ENCODE results near the gene PRELID1.

DNA sequence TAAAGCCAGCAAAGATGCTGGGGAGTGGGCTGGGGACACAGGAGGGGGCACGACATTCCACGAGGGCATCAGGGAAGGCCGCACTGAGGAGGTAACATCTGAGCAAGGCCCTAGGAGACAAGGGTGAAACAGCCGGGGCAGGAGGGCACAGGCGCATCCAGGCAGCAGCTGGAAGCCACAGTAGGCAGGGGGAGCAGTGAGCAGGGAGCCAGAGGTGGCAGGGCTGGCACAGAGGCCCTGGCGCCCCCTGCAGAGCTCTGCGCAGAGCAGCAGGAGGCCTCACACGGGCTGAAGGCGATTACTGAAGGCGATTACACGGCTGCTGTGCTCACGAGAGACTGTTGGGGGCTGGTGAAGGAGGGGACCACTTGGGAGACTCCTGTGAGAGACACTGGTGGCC is 32.5 kb downstream of the PRELID1 start:
- TF ChIP-seq, protein P1, sequence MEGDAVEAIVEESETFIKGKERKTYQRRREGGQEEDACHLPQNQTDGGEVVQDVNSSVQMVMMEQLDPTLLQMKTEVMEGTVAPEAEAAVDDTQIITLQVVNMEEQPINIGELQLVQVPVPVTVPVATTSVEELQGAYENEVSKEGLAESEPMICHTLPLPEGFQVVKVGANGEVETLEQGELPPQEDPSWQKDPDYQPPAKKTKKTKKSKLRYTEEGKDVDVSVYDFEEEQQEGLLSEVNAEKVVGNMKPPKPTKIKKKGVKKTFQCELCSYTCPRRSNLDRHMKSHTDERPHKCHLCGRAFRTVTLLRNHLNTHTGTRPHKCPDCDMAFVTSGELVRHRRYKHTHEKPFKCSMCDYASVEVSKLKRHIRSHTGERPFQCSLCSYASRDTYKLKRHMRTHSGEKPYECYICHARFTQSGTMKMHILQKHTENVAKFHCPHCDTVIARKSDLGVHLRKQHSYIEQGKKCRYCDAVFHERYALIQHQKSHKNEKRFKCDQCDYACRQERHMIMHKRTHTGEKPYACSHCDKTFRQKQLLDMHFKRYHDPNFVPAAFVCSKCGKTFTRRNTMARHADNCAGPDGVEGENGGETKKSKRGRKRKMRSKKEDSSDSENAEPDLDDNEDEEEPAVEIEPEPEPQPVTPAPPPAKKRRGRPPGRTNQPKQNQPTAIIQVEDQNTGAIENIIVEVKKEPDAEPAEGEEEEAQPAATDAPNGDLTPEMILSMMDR (IDR thresholded peaks at IDR 0.05): peak; percentile 23 to 37 (median 28)
- no peak for TF ChIP-seq POLR2A (IDR thresholded peaks at IDR 0.05)
